IMR-90 (cell line): ENCODE results near the gene RAPSN. TPM values are rescaled to one million over a fixed set of nuclear protein-coding genes. Genes with fewer than 3 reads are reported as not detected.

ENCODE experiments used
- ATAC-seq: fragments of 200-7000 bp; cut with Tn5 transposase; 2 replicates; pipeline ENCODE4 v1.9.1; 2020; ENCODE audit warnings: low read depth, mild to moderate bottlenecking, moderate library complexity
- BruUV-seq: library from RNA; stranded (reverse); fragments of 400-500 nt; replicated peaks from 2 replicates; lab custom pipeline; 2021; lab: Mats Ljungman, UMichigan
- CTCF ChIA-PET: fragments of 300-600 bp; formaldehyde crosslinking; extraction: SDS; loops from one replicate; lab custom pipeline; 2021; ENCODE audit warnings: antibody characterized with exemption; lab: Yijun Ruan, JAX
- POLR2A ChIA-PET: fragments of 300-600 bp; sonication (Branson Sonifier 250); formaldehyde crosslinking; loops from one replicate; lab custom pipeline; 2022; ENCODE audit warnings: antibody characterized with exemption; ENCODE audit not compliant: unreplicated experiment; lab: Charles Lee
- DNase-seq: peaks from one replicate; pipeline ENCODE4 v3.0.0; 2013
- H2AFZ ChIP-seq: replicated peaks from 2 replicates; pipeline ENCODE3; 2013; ENCODE audit warnings: low read length, mild to moderate bottlenecking; ENCODE audit not compliant: poor library complexity
- H2AK5ac ChIP-seq: 2 replicates; pipeline ENCODE4 v1.6.1; 2013; ENCODE audit warnings: low read depth, low read length, inconsistent platforms
- H2AK9ac ChIP-seq: replicated peaks from 2 replicates; pipeline ENCODE3; 2013; ENCODE audit warnings: mild to moderate bottlenecking, low read depth, low read length, moderate library complexity; ENCODE audit not compliant: poor library complexity
- H2BK120ac ChIP-seq: 2 replicates; pipeline ENCODE4 v1.6.1; 2013; ENCODE audit warnings: low read depth, low read length, inconsistent platforms
- H2BK15ac ChIP-seq: 3 replicates; pipeline ENCODE4 v1.6.1; 2013; ENCODE audit warnings: low read depth, low read length, inconsistent platforms
- H2BK20ac ChIP-seq: 2 replicates; pipeline ENCODE4 v1.6.1; 2013; ENCODE audit warnings: low read depth, mild to moderate bottlenecking, inconsistent platforms, low read length, moderate library complexity
- H2BK5ac ChIP-seq: 2 replicates; pipeline ENCODE4 v1.6.1; 2013; ENCODE audit warnings: mild to moderate bottlenecking, low read depth, low read length, inconsistent platforms; ENCODE audit not compliant: poor library complexity, severe bottlenecking
- H3K14ac ChIP-seq: replicated peaks from 2 replicates; pipeline ENCODE4 v1.6.1; 2013; ENCODE audit warnings: low read depth, low read length, inconsistent platforms
- H3K18ac ChIP-seq: 2 replicates; pipeline ENCODE4 v1.6.1; 2013; ENCODE audit warnings: low read depth, low read length, control low read depth
- H3K23ac ChIP-seq: 2 replicates; pipeline ENCODE4 v1.6.1; 2013; ENCODE audit warnings: low read depth, low read length, inconsistent platforms
- H3K27ac ChIP-seq: 2 replicates; pipeline ENCODE4 v1.5.1; 2013; ENCODE audit warnings: mild to moderate bottlenecking, control low read depth, low read length; ENCODE audit not compliant: insufficient read depth
- H3K27me3 ChIP-seq: 2 replicates; pipeline ENCODE4 v1.6.1; 2013; ENCODE audit warnings: low read length; ENCODE audit not compliant: control insufficient read depth, insufficient read depth
- H3K36me3 ChIP-seq: 2 replicates; pipeline ENCODE4 v1.6.1; 2013; ENCODE audit warnings: low read length, mixed read lengths; ENCODE audit not compliant: control insufficient read depth, insufficient read depth
- H3K4ac ChIP-seq: 2 replicates; pipeline ENCODE4 v1.6.1; 2013; ENCODE audit warnings: low read depth, low read length, inconsistent platforms
- H3K4me1 ChIP-seq: 2 replicates; pipeline ENCODE4 v1.6.1; 2013; ENCODE audit warnings: low read length, mixed read lengths; ENCODE audit not compliant: control insufficient read depth, insufficient read depth
- H3K4me2 ChIP-seq: 2 replicates; pipeline ENCODE4 v1.6.1; 2013; ENCODE audit warnings: low read depth, mild to moderate bottlenecking, control low read depth, low read length, moderate library complexity
- H3K4me3 ChIP-seq: 2 replicates; pipeline ENCODE4 v1.5.1; 2013; ENCODE audit warnings: low read depth, mild to moderate bottlenecking, control low read depth, low read length, moderate library complexity; ENCODE audit not compliant: insufficient read depth
- H3K56ac ChIP-seq: 2 replicates; pipeline ENCODE4 v1.6.1; 2013; ENCODE audit warnings: low read length, inconsistent platforms; ENCODE audit not compliant: insufficient read depth; ENCODE audit errors: extremely low read depth
- H3K79me1 ChIP-seq, 2 experiments: 2 replicates each; pipeline ENCODE4 v1.6.1; 2013; ENCODE audit warnings: low read length in 2 of 2, inconsistent platforms in 1 of 2, low read depth in 1 of 2
- H3K9ac ChIP-seq: 2 replicates; pipeline ENCODE4 v1.6.1; 2013; ENCODE audit warnings: low read depth, low read length, control low read depth
- H3K9me1 ChIP-seq: 2 replicates; pipeline ENCODE4 v1.6.1; 2013; ENCODE audit warnings: low read length, inconsistent platforms; ENCODE audit not compliant: insufficient read depth
- H3K9me3 ChIP-seq: 2 replicates; pipeline ENCODE4 v1.6.1; 2013; ENCODE audit warnings: low read length; ENCODE audit not compliant: control insufficient read depth, insufficient read depth
- H4K20me1 ChIP-seq: 2 replicates; pipeline ENCODE4 v1.6.1; 2013; ENCODE audit warnings: low read length, inconsistent platforms; ENCODE audit not compliant: insufficient read depth
- H4K5ac ChIP-seq: 2 replicates; pipeline ENCODE4 v1.6.1; 2013; ENCODE audit warnings: mild to moderate bottlenecking, low read depth, low read length, control low read depth
- H4K8ac ChIP-seq, 2 experiments: 2 replicates each; pipeline ENCODE4 v1.6.1; 2013; ENCODE audit warnings: low read depth in 2 of 2, low read length in 2 of 2, control low read depth in 1 of 2, inconsistent platforms in 1 of 2
- H4K91ac ChIP-seq: 2 replicates; pipeline ENCODE4 v1.6.1; 2013; ENCODE audit warnings: low read depth, low read length, inconsistent platforms; ENCODE audit not compliant: insufficient read depth
- BHLHE40 ChIP-seq: fragments of 150-350 bp; IDR thresholded peaks from 2 replicates; pipeline ENCODE4 v1.6.1; 2016; ENCODE audit warnings: mild to moderate bottlenecking, low read depth, low read length
- CEBPB ChIP-seq: IDR thresholded peaks from 2 replicates; pipeline ENCODE4 v1.6.1; 2012; ENCODE audit warnings: low read depth, low read length, improper control_type of control experiment
- CHD1 ChIP-seq: IDR thresholded peaks from 2 replicates; pipeline ENCODE4 v1.6.1; 2012; ENCODE audit warnings: low read depth, low read length, improper control_type of control experiment
- FOS ChIP-seq: fragments of 150-350 bp; IDR thresholded peaks from 2 replicates; pipeline ENCODE4 v1.6.1; 2016; ENCODE audit warnings: low read depth, low read length
- MAFK ChIP-seq: IDR thresholded peaks from 2 replicates; pipeline ENCODE4 v1.6.1; 2012; ENCODE audit warnings: low read depth, low read length, improper control_type of control experiment
- MAZ ChIP-seq: IDR thresholded peaks from 2 replicates; pipeline ENCODE4 v1.6.1; 2012; ENCODE audit warnings: low read depth, mild to moderate bottlenecking, low read length, improper control_type of control experiment, moderate library complexity, borderline replicate concordance
- MXI1 ChIP-seq: IDR thresholded peaks from 2 replicates; pipeline ENCODE4 v1.6.1; 2012; ENCODE audit warnings: low read depth, mild to moderate bottlenecking, low read length, moderate library complexity, borderline replicate concordance
- NFE2L2 ChIP-seq: fragments of 150-350 bp; IDR thresholded peaks from 2 replicates; pipeline ENCODE4 v1.6.1; 2016; ENCODE audit warnings: low read depth, mild to moderate bottlenecking, low read length
- POLR2A ChIP-seq: IDR thresholded peaks from 2 replicates; pipeline ENCODE4 v1.6.1; 2012; ENCODE audit warnings: mild to moderate bottlenecking, low read depth, low read length
- RAD21 ChIP-seq: IDR thresholded peaks from 2 replicates; pipeline ENCODE4 v1.6.1; 2012; ENCODE audit warnings: low read length, improper control_type of control experiment
- RCOR1 ChIP-seq: IDR thresholded peaks from 2 replicates; pipeline ENCODE4 v1.6.1; 2012; ENCODE audit warnings: mild to moderate bottlenecking, low read length, improper control_type of control experiment; ENCODE audit not compliant: insufficient replicate concordance
- RFX5 ChIP-seq: IDR thresholded peaks from 2 replicates; pipeline ENCODE4 v1.8.0; 2012; ENCODE audit warnings: low read depth, mild to moderate bottlenecking, low read length, moderate library complexity
- SMC3 ChIP-seq: fragments of 150-350 bp; IDR thresholded peaks from 2 replicates; pipeline ENCODE4 v1.6.1; 2016; ENCODE audit warnings: low read depth, mild to moderate bottlenecking, antibody characterized with exemption, low read length, moderate library complexity
- WGBS, 2 experiments: methylation state at CpG; one replicate each; pipeline versions ENCODE4 v1.1.5 to v1.1.7; 2013; ENCODE audit warnings: missing lambda C conversion rate in 2 of 2; ENCODE audit not compliant: insufficient read length in 1 of 2; ENCODE audit errors: extremely low coverage in 2 of 2; 5-methylcytosine and 5-hydroxymethylcytosine counted together
- dilution Hi-C: fragments of 300-500 bp; cut with HindIII; formaldehyde crosslinking; loops from one replicate; pipeline ENCODE4 v1.14.3; 2018; ENCODE audit warnings: low sequenced_read_pairs; ENCODE audit not compliant: unreplicated experiment
- in situ Hi-C: fragments of 300-500 bp; cut with MboI; formaldehyde crosslinking; loops from 3 replicates; pipeline ENCODE4 v1.14.3; 2019; ENCODE audit warnings: low sequenced_read_pairs, inconsistent platforms, mixed read lengths
- intact Hi-C: fragments of 100-400 bp; cut with micrococcal nuclease; formaldehyde crosslinking; loops from 2 replicates; pipeline ENCODE4 v1.10.0; 2022
- polyA plus RNA-seq, 3 experiments: library from polyadenylated mRNA; depleted of rRNA; stranded (reverse); fragments of >200 nt; gene quantifications; 2 replicates each; pipeline ENCODE4 v1.2.3, GENCODE V29; 2012; ENCODE audit warnings: low replicate concordance in 1 of 3
- total RNA-seq: library from RNA; depleted of rRNA; stranded (reverse); fragments of >200 nt; gene quantifications from 2 replicates; pipeline ENCODE4 v1.2.3, GENCODE V29; 2012
- TF ChIP-seq, protein P1 (sequence below): fragments of 150-350 bp; IDR thresholded peaks from 2 replicates; pipeline ENCODE4 v1.6.1; 2016; ENCODE audit warnings: low read depth, mild to moderate bottlenecking, low read length, moderate library complexity, borderline replicate concordance
- TF ChIP-seq, protein P2 (sequence below): fragments of 150-350 bp; IDR thresholded peaks from 2 replicates; pipeline ENCODE4 v1.6.1; 2017; ENCODE audit warnings: mild to moderate bottlenecking, antibody characterized with exemption, low read length, low read depth

The RAPSN gene
- total and polyA plus RNA-seq, 2 of the 4 experiments (the other 2 are of a cell fraction): 0.03 TPM; not detected in 1

DNA sequence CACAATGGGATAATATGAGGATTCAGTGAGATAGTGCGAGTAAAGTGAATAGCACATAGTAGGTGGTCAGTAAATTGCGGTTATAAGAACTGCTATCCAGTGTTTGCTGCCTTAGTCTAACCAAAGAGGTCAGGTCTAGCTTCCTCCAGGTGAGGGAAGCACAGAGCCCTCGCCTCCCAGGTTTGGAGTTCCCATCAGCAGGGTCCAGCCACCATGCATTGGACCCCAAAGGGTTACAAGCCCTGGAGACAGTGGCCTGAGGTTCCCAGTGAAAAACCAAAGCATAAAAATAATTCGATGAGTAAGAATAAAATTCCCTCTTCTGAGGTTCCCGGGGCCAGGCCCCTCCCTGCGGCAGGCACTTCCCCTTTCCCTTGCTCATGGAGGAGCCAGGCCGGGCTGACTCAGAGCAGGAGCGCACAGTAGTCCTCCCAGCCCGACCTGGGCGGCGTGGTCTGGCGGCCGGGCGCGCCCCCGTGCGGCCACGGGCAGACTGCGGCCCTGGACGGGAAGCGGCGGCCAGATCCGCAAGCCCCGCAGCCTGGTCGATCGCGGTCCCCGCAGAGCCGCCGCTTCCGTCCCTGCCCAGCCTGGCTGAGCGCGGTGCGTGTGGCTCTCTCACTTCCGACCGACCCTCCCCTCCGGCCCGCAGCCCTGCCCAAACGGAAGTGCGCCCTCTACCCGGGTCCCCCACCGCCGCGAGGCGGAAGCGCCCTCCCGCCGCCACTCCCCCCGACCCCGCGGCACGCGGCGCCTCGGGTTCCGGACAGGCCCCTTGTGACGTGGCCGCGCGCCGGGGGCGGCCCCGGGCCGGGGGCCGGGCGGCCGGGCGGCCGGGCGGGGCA lies 41.0 kb downstream of the RAPSN start, which contains the start of gene SLC39A13:
TSS of gene SLC39A13 (plus strand) at position 845 of the 845 bp plus-strand sequence. CDS start 1,505 bp downstream, outside the sequence.
- Histone ChIP-seq H4K5ac (peak within 1 kb of the TSS; percentile 82), H4K91ac (peak within 1 kb of the TSS; percentile 98), H3K27me3 (no peaks in the 10 kb centered on the region), H4K20me1 (0 out of 2 replicates have a peak, but pooled peaks cover 24% of the 10 kb centered on the region), H3K9me3 (no peaks in the 10 kb centered on the region), H2BK120ac (peak within 1 kb of the TSS; percentile 89), H3K14ac (peak within 1 kb of the TSS; percentile 100), H2BK20ac (peak within 1 kb of the TSS; percentile 62), H3K4me1 (peaks cover 22% of the 10 kb centered on the region), H4K8ac (peak within 1 kb of the TSS; percentile 95 to 97), H3K79me1 (peaks cover 0 to 44% of the 10 kb centered on the region in 2 experiments; a peak in 2 of 4 replicates), H2BK5ac (peak within 1 kb of the TSS; percentile 94), H3K36me3 (peaks cover 21% of the 10 kb centered on the region; the same call in 1 of the 2 replicates), H3K9ac (peak within 1 kb of the TSS; percentile 97), H2BK15ac (peak within 1 kb of the TSS; percentile 59), H3K9me1 (peaks cover 8% of the 10 kb centered on the region; the same call in 1 of the 2 replicates), H3K23ac (peak within 1 kb of the TSS; percentile 97), H2AK5ac (peak within 1 kb of the TSS; percentile 99), H2AK9ac (peak within 1 kb of the TSS; percentile 100), H2AFZ (peak within 1 kb of the TSS; percentile 93), H3K4ac (peak within 1 kb of the TSS; percentile 99), H3K18ac (peak within 1 kb of the TSS; percentile 88), H3K4me3 (peak within 1 kb of the TSS; percentile 82), H3K27ac (peak within 1 kb of the TSS; percentile 98), H3K56ac (peak within 1 kb of the TSS; percentile 95), H3K4me2 (peak within 1 kb of the TSS; percentile 86)
- ChIA-PET POLR2A (no interaction called here), CTCF (interaction anchor here (1.0 kb wide), 1 partner anchor 34 kb away, joined by 3 read pairs; no protein-coding TSS in a partner anchor)
- dilution Hi-C loops (no loop called here), intact Hi-C loops (loop anchor here (1.0 to 5.0 kb wide), 4 partner anchors 34 to 209 kb away; partner anchors contain the start of gene NR1H3), in situ Hi-C loops (no loop called here)
- DNase-seq: peak; percentile 95
- no TSS peak for BruUV-seq
- WGBS, 2 experiments: 0% methylated on average over 37 of the region's 70 CpGs; no CpG with 5 or more reads in 1 of the 2 experiments
- ATAC-seq: peak; percentile 85
- TF ChIP-seq RAD21: peak; percentile 85
- TF ChIP-seq BHLHE40: peak; percentile 80
- TF ChIP-seq, protein P1, sequence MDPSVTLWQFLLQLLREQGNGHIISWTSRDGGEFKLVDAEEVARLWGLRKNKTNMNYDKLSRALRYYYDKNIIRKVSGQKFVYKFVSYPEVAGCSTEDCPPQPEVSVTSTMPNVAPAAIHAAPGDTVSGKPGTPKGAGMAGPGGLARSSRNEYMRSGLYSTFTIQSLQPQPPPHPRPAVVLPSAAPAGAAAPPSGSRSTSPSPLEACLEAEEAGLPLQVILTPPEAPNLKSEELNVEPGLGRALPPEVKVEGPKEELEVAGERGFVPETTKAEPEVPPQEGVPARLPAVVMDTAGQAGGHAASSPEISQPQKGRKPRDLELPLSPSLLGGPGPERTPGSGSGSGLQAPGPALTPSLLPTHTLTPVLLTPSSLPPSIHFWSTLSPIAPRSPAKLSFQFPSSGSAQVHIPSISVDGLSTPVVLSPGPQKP: no peak
- peak; percentile 73 for TF ChIP-seq MXI1
- TF ChIP-seq CEBPB: no peak
- TF ChIP-seq RCOR1: peak; percentile 72
- no peak for TF ChIP-seq RFX5
- 0 out of 2 replicates have a peak, but pooled peaks have one; percentile 19 for TF ChIP-seq MAFK
- TF ChIP-seq FOS: peak; percentile 41
- TF ChIP-seq POLR2A: peak; percentile 76
- peak; percentile 89 for TF ChIP-seq MAZ
- no peak for TF ChIP-seq CHD1
- TF ChIP-seq SMC3: peak; percentile 65
- TF ChIP-seq, protein P2, sequence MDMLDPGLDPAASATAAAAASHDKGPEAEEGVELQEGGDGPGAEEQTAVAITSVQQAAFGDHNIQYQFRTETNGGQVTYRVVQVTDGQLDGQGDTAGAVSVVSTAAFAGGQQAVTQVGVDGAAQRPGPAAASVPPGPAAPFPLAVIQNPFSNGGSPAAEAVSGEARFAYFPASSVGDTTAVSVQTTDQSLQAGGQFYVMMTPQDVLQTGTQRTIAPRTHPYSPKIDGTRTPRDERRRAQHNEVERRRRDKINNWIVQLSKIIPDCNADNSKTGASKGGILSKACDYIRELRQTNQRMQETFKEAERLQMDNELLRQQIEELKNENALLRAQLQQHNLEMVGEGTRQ: no peak; the same call in 1 of the 2 replicates
- TF ChIP-seq NFE2L2: 0 out of 2 replicates have a peak, but pooled peaks have one; percentile 7
